Left forelimb (tissue), 1 donor: ENCODE results near the gene FOS.

Experiments
- DNase-seq: peaks from one replicate; pipeline ENCODE4 v3.0.0-alpha.2; 2018; ENCODE audit warnings: low spot score

Gene FOS

DNA sequence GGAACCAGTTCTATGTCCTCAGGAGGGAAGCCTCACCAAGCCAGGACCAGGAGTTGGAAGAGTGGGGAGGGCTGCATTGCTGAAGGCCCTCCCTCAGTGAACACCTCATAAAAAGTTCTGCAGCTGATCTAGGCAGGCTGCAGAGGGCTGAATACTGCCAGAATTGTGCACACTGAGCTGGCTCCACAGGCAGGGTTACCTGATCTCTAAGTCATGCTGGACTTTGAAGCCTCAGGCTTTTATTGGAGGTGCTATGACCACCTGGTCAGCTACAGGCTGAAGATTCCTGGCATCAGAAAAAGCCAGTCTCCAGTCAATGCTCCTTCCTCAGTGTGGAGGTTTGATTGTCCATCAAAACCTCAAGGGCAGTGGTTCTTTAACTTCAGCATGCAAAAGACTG lies 39.7 kb downstream of the FOS start:
- DNase-seq: no peak

DNA sequence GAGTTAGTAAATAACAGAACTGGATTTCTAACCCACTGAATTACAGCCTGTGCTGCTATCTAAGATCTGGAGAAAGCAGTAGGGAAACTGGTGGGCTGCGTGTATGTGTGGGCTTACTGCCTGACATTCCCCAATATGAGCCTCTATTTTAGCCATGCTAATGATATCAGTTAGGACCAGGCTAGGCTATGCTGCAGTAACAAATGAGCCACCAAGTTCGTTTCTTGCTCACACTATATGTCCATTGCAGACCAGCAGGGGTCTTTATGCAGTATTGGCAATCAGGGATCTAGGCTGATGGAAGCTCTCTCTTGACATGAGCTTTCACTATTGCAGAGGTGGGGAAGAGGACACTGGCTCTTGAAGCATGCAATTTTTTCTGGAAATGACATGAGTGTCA lies 40.4 kb downstream of the FOS start:
- no peak for DNase-seq

GRCh38 chr14:75320196-75320595 lies 41.6 kb downstream of the FOS start:
- DNase-seq: no peak

- no peak for DNase-seq
Measured at GRCh38 chr14:75322746-75323145, 44.1 kb downstream of the FOS start.

GRCh38 chr14:75323571-75323970 lies 44.9 kb downstream of the FOS start:
- no peak for DNase-seq

- no peak for DNase-seq
Measured at GRCh38 chr14:75328558-75329155, 50.0 kb downstream of the FOS start.

DNA sequence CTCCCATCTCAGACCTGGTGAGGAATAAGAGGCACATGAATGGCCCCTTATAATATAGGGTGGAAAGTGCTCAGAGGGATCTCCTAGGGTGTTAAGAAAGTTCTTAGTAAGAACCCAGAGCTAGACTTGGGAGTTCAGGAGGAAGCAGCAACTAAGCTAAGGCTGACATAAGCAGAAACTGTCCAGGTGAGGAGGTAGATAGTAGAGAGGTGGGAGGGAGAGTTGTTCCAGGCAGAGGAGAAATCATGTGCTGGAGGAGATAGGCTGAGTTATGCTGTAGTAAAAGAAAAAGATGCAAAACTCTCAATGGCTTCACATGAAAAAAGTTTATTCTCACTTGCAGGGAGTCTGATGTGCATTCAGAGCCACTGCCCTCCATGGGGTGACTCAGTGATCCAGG lies 50.7 kb downstream of the FOS start:
- no peak for DNase-seq

- DNase-seq: no peak
Measured at GRCh38 chr14:75331471-75331870, 52.8 kb downstream of the FOS start.
